AG10803 (cell line): ENCODE measurements around the gene PPM1M.

Source experiments
- DNase-seq: peaks from one replicate; pipeline ENCODE4 v3.0.0; 2010; ENCODE audit warnings: low read depth
- H3K4me3 ChIP-seq: 2 replicates; pipeline ENCODE4 v1.5.1; 2011; ENCODE audit warnings: mild to moderate bottlenecking, low read length, control low read depth
- CTCF ChIP-seq: conservative IDR thresholded peaks from 2 replicates; pipeline ENCODE4 v1.5.1; 2011; ENCODE audit warnings: mild to moderate bottlenecking, low read length, control low read depth, inconsistent platforms

PPM1M gene

GRCh38 chr3:52221141-52221562 lies 24.4 kb upstream of the PPM1M start:
- TF ChIP-seq CTCF: no peak
- no peak overlapping the region for H3K4me3 ChIP-seq
- no peak for DNase-seq

DNA sequence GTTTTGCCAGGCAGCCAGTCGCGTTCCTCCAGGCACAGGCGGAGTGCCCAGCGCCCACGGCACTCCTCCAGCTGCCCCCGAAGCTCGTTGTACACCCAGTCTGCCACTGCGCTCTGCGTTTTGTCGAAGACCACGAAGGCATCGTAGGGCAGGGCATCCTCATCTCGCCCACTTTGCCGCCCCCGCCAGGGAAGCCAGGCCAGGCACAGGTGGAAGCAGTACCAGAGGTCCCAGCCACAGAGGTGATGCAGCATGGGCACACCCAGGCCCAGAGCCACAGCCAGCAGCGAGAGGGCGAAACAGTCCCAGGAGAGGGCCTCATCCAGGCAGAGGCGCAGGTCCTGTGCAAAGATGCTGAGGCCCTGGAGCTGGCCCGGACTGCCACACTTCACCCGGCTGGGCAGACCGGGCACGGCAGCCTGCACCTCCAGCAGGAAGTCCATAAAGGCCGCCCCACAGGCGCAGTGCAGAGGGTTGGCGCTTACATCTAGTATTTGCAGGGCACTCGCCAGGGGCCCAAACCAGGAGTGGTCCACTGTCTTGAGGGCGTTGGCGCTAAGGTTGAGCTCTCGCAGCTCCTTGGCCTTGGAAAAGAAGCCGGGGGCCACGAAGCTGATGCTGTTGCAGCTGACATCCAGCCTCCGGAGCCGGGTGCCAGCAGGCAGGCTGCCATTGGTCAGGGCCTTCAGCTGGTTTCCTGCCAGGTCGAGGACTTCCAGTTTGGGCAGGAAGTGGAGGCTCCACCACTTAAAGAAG lies 23.8 kb upstream of the PPM1M start:
- no peak for TF ChIP-seq CTCF
- H3K4me3 ChIP-seq: no peak overlapping the region
- no peak for DNase-seq

GRCh38 chr3:52222319-52223221 lies 23.0 kb upstream of the PPM1M start:
- H3K4me3 ChIP-seq: no peak overlapping the region

DNA sequence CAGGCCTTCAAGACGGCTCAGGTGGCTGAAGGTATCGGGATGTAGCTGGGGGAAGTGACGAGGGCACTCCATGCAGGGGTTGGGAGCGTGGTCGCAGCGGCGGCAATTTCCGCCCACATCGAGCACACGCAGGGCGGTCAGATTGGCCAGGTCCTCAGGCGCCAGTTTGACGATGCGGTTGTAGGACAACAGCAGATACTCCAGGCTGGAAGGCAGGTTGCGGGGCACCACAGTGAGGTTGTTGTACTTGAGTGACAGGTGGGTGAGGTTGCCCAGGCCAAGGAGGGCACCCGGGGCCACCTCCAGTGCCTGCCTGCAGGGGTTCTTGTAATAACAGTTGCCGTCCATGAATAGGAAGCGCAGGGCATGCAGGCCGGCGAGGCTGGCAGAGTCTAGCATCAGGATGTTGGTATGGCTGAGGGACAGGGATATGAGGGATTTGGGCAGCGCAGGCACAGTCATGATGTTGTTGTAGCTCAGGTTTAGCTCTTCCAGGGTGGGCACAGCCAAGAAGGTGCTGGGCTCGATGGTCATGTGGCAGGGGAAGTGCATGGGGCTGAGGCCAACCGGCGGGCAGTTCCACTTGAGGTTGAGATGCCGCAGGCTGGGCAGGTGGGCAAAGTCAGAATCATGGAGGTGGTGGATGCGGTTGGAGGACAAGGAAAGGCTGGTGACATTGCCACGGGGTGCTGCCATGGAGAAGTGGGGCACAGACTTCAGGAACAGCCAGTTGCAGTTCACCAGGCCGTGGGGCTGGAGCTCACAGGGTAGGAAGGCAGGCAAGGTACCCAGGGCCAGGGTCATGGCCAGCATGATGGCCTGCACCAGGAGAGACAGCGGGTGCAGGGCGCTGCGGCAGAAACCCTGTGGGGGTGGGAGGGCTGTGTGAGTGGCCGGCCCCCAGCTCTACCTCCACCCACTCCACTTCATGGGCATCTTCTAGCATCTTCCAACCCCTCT lies 21.8 kb upstream of the PPM1M start:
- H3K4me3 ChIP-seq: no peak overlapping the region
- no peak for DNase-seq
- TF ChIP-seq CTCF: no peak

More at GRCh38 chr3:52222319-52223221, 23.0 kb upstream of the PPM1M start:
- no peak for TF ChIP-seq CTCF
- no peak for DNase-seq

- no peak within 1 kb of the TSS for H3K4me3 ChIP-seq
- no peak for TF ChIP-seq CTCF
- DNase-seq: no peak
Measured at GRCh38 chr3:52225452-52226228, 19.9 kb upstream of the PPM1M start, which contains the start of gene TLR9. Gene TLR9 (minus strand): TSS chr3:52225645. CDS start chr3:52225529, 116 bp downstream.

DNA sequence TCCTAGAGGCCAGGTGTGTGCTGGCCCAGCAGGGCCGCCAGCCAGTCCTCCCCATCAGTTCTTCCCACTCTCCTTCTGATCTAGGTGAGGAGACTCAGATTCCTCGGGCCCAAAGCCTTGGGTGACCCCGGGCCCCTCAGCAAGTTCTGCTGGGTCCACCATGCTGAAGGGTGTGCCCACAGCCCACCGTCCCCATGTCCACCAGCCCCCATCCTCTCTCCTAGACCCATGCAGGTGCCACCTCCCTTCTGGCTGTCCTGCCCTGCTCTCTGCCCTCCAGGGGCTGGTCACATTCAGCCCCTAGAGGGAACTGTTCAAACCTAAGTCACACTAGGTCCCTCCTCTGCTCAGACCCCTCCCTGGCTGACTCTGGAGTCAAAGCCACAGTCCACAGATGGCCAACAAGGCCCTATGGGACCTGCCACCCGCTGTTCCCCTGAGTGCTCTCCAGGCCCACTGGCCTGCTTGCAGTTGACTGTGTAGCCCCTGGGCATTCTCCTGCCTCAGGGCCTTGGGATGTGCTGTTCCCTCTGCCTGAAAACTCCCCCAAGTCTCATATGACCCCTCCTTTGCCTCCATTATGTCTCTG lies 19.2 kb upstream of the PPM1M start:
- DNase-seq: no peak

More for the DNA sequence above, 19.2 kb upstream of the PPM1M start:
- no peak overlapping the region for H3K4me3 ChIP-seq
- TF ChIP-seq CTCF: no peak
